HepG2 (cell line): ENCODE data around the gene CALN1. TPM values are rescaled to one million over a fixed set of nuclear protein-coding genes. Genes with fewer than 3 reads are reported as not detected.

Source experiments
- ATAC-seq: fragments of 200-7000 bp; cut with Tn5 transposase; 3 replicates; pipeline ENCODE4 v1.9.1; 2020; ENCODE audit warnings: mild to moderate bottlenecking, moderate library complexity
- BruUV-seq: library from RNA; stranded (reverse); fragments of 400-500 nt; replicated peaks from 2 replicates; lab custom pipeline; 2021; lab: Mats Ljungman, UMichigan
- CTCF ChIA-PET: fragments of 300-600 bp; formaldehyde crosslinking; extraction: SDS; loops from one replicate; lab custom pipeline; 2021; ENCODE audit warnings: low total read pairs, inconsistent platforms, low intra/inter-chr PET ratio; lab: Yijun Ruan, JAX
- POLR2A ChIA-PET: fragments of 350-600 bp; sonication (Branson Sonifier 250); formaldehyde crosslinking; loops from one replicate; lab custom pipeline; 2020; ENCODE audit warnings: antibody characterized with exemption, inconsistent platforms; lab: Yijun Ruan, JAX
- DNase-seq: peaks from one replicate; pipeline ENCODE4 v3.0.0-alpha.2; 2015; ENCODE audit warnings: low spot score
- FAIRE-seq: peaks from 3 replicates; lab custom pipeline; 2011; peaks lifted over from hg19 to GRCh38; lab: Jason Lieb, UNC
- H2AFZ ChIP-seq: one replicate; pipeline ENCODE4 v1.6.1; 2011; ENCODE audit warnings: low read length, inconsistent platforms
- H3K27ac ChIP-seq: fragments of 300-600 bp; 3 replicates; pipeline ENCODE4 v1.8.0; 2011; ENCODE audit warnings: mixed run types, mild to moderate bottlenecking, mixed read lengths, low read length, inconsistent platforms; ENCODE audit not compliant: insufficient read depth; ENCODE audit errors: extremely low read length
- H3K27me3 ChIP-seq, 2 experiments: fragments of 200-600 bp in 1 of 2; 2 replicates in 1 of 2; 3 replicates in 1 of 2; pipeline versions ENCODE4 v1.6.0 to v1.8.0; 2011; ENCODE audit warnings: low read length in 2 of 2, mild to moderate bottlenecking in 2 of 2, moderate library complexity in 2 of 2, inconsistent platforms in 1 of 2; ENCODE audit not compliant: insufficient read depth in 2 of 2, control insufficient read depth in 1 of 2
- H3K36me3 ChIP-seq, 2 experiments: fragments of 200-600 bp in 1 of 2; replicated peaks in 1 of 2; 2 replicates in 1 of 2; 3 replicates in 1 of 2; pipeline versions ENCODE4 v1.5.1 to v1.8.0; 2011; ENCODE audit warnings: low read length in 2 of 2, inconsistent platforms in 1 of 2; ENCODE audit not compliant: insufficient read depth in 2 of 2, control insufficient read depth in 1 of 2
- H3K4me1 ChIP-seq: 2 replicates; pipeline ENCODE4 v1.5.1; 2012; ENCODE audit warnings: low read length, inconsistent platforms; ENCODE audit not compliant: insufficient read depth
- H3K4me2 ChIP-seq: 2 replicates; pipeline ENCODE4 v1.6.0; 2011; ENCODE audit warnings: low read depth, low read length, inconsistent platforms
- H3K4me3 ChIP-seq, 3 experiments: fragments of 200-600 bp in 1 of 3; sonication (generic), shearing (Covaris generic) in 1 of 3; replicated peaks in 1 of 3; 2 replicates each; pipeline ENCODE4 v1.5.1; 2011 to 2016; ENCODE audit warnings: low read length in 3 of 3, inconsistent platforms in 2 of 3, low read depth in 2 of 3, mild to moderate bottlenecking in 2 of 3, control low read depth in 1 of 3, mixed read lengths in 1 of 3; ENCODE audit not compliant: insufficient read depth in 1 of 3
- H3K79me2 ChIP-seq: one replicate; pipeline ENCODE4 v1.6.1; 2011; ENCODE audit warnings: low read length, inconsistent platforms; ENCODE audit not compliant: insufficient read depth
- H3K9ac ChIP-seq: 2 replicates; pipeline ENCODE4 v1.6.0; 2011; ENCODE audit warnings: mild to moderate bottlenecking, low read depth, low read length, inconsistent platforms; ENCODE audit not compliant: insufficient read depth
- H3K9me3 ChIP-seq: 2 replicates; pipeline ENCODE4 v1.5.1; 2012; ENCODE audit warnings: mild to moderate bottlenecking, low read length
- H4K20me1 ChIP-seq: 2 replicates; pipeline ENCODE4 v1.6.0; 2011; ENCODE audit warnings: inconsistent platforms, mild to moderate bottlenecking, low read length, moderate library complexity; ENCODE audit not compliant: insufficient read depth
- FIP1L1 ChIP-seq: fragments of 200-400 bp; formaldehyde crosslinking; IDR thresholded peaks from 2 replicates; pipeline ENCODE4 v1.6.1; 2018; ENCODE audit warnings: low read depth, mild to moderate bottlenecking, low read length, moderate library complexity, borderline replicate concordance; ENCODE audit not compliant: insufficient read depth
- ISL2 ChIP-seq: sonication (generic); formaldehyde crosslinking; IDR thresholded peaks from 2 replicates; pipeline ENCODE4 v1.5.0; 2020; ENCODE audit warnings: missing genetic modification reagents
- NRL ChIP-seq: sonication (generic); formaldehyde crosslinking; IDR thresholded peaks from 2 replicates; pipeline ENCODE4 v1.5.0; 2020; ENCODE audit warnings: missing genetic modification reagents, mild to moderate bottlenecking, moderate library complexity, borderline replicate concordance
- SATB2 ChIP-seq: sonication (generic); formaldehyde crosslinking; IDR thresholded peaks from 2 replicates; pipeline ENCODE4 v1.5.0; 2020; ENCODE audit warnings: missing genetic modification reagents
- SCMH1 ChIP-seq: sonication (generic); formaldehyde crosslinking; IDR thresholded peaks from 2 replicates; pipeline ENCODE4 v1.9.0; 2021; ENCODE audit warnings: missing genetic modification reagents, mild to moderate bottlenecking, borderline replicate concordance
- SIX1 ChIP-seq: sonication (generic); formaldehyde crosslinking; IDR thresholded peaks from 2 replicates; pipeline ENCODE4 v1.4.0; 2020; ENCODE audit warnings: missing genetic modification reagents, borderline replicate concordance
- ZFP41 ChIP-seq: sonication (generic); formaldehyde crosslinking; IDR thresholded peaks from 2 replicates; pipeline ENCODE4 v1.4.0; 2020; ENCODE audit warnings: mild to moderate bottlenecking, missing genetic modification reagents, borderline replicate concordance
- ZNF275 ChIP-seq: sonication (generic); formaldehyde crosslinking; IDR thresholded peaks from 2 replicates; pipeline ENCODE4 v1.8.0; 2022; ENCODE audit warnings: missing genetic modification reagents, mild to moderate bottlenecking, inconsistent platforms, borderline replicate concordance
- ZNF33A ChIP-seq: sonication (generic); formaldehyde crosslinking; IDR thresholded peaks from 2 replicates; pipeline ENCODE4 v1.5.1; 2020; ENCODE audit warnings: missing genetic modification reagents, mild to moderate bottlenecking, moderate library complexity, borderline replicate concordance
- ZNF407 ChIP-seq: sonication (generic); formaldehyde crosslinking; IDR thresholded peaks from one replicate; pipeline ENCODE4 v1.5.1; 2020; ENCODE audit warnings: mild to moderate bottlenecking, missing genetic modification reagents; ENCODE audit errors: not compliant biosample characterization
- ZNF543 ChIP-seq: sonication (generic); formaldehyde crosslinking; IDR thresholded peaks from 2 replicates; pipeline ENCODE4 v1.4.0; 2020; ENCODE audit warnings: mild to moderate bottlenecking, missing genetic modification reagents
- ZNF781 ChIP-seq: sonication (generic); formaldehyde crosslinking; IDR thresholded peaks from 2 replicates; pipeline ENCODE4 v1.5.1; 2020; ENCODE audit warnings: borderline replicate concordance, mild to moderate bottlenecking, missing genetic modification reagents; ENCODE audit errors: not compliant biosample characterization
- WGBS: methylation state at CpG from one replicate; pipeline ENCODE4 v1.1.6; 2017; ENCODE audit warnings: low lambda C conversion rate; 5-methylcytosine and 5-hydroxymethylcytosine counted together
- in situ Hi-C: cut with HindIII; loops from 2 replicates; pipeline ENCODE4 v1.10.0; 2017; ENCODE audit warnings: low pct_unique_long_range_greater_than_20kb; ENCODE audit not compliant: extremely low pct_ligation_motif_present
- intact Hi-C: fragments of 100-400 bp; cut with micrococcal nuclease; formaldehyde crosslinking; loops from one replicate; pipeline ENCODE4 v1.10.0; 2022; ENCODE audit not compliant: unreplicated experiment
- polyA plus RNA-seq, 8 experiments: library from polyadenylated mRNA; depleted of rRNA in 3 of 8; stranded (reverse) in 7 of 8; unstranded in 1 of 8; fragments of >200 nt; fragmentation: Illumina TruSeq in 4 of 8; extraction: Trizol in 4 of 8; gene quantifications; 2 replicates each; pipeline versions ENCODE4 v1.2.1 to v1.2.3, GENCODE V29; 2011 to 2016; ENCODE audit warnings: low read depth in 4 of 8, missing spikeins in 1 of 8, mixed read lengths in 1 of 8; ENCODE audit not compliant: insufficient read depth in 1 of 8
- total RNA-seq, 5 experiments: library from RNA; depleted of rRNA; stranded (reverse); fragments of >200 nt; fragmentation: Illumina TruSeq; extraction: Trizol; gene quantifications; 2 replicates each; pipeline ENCODE4 v1.2.3, GENCODE V29; 2016; ENCODE audit warnings: low read depth in 1 of 5

CALN1 gene
- total and polyA plus RNA-seq, 2 of the 13 experiments (the other 11 are each of a cell fraction or from before 2014, with no cell fraction given): not detected

GRCh38 chr7:72127136-72127535 is 285.0 kb downstream of the CALN1 start:
- BruUV-seq: no TSS peak
- FAIRE-seq (no peak), ATAC-seq (no peak)
- H4K20me1 ChIP-seq: no peaks in the 10 kb centered on the region
- 0% methylated on average over 1 of the region's 1 CpG for WGBS
- no peak for TF ChIP-seq ZNF407 (CRISPR knock-in tag)
- no peak for TF ChIP-seq ZFP41 (CRISPR knock-in tag)
- no peak for TF ChIP-seq ISL2
- TF ChIP-seq NRL (CRISPR knock-in tag): no peak
- no peak for TF ChIP-seq SATB2
- no peak for TF ChIP-seq ZNF275 (CRISPR knock-in tag)
- TF ChIP-seq ZNF33A (CRISPR knock-in tag): no peak
- no peak for TF ChIP-seq FIP1L1
- no peak for TF ChIP-seq SCMH1 (CRISPR knock-in tag)
- TF ChIP-seq ZNF781 (CRISPR knock-in tag): no peak
- no peak for TF ChIP-seq SIX1 (CRISPR knock-in tag)
- TF ChIP-seq ZNF543 (CRISPR knock-in tag): no peak
- TF ChIP-seq, all 625 proteins: peak for 0
- Histone ChIP-seq H3K4me1 (peaks cover 10% of the 10 kb centered on the region), H2AFZ (no peak overlapping the region), H3K9ac (no peak overlapping the region), H3K4me3 (no peak overlapping the region), H3K36me3 (no peaks in the 10 kb centered on the region), H3K79me2 (no peaks in the 10 kb centered on the region), H3K9me3 (no peaks in the 10 kb centered on the region), H3K4me2 (no peak overlapping the region), H3K27me3 (peaks cover 0 to 14% of the 10 kb centered on the region in 2 experiments; a peak in 2 of 5 replicates), H3K27ac (no peak overlapping the region)
- in situ Hi-C loops (no loop called here), intact Hi-C loops (no loop called here)
- POLR2A ChIA-PET: no interaction called here
- DNase-seq: no peak
- CTCF ChIA-PET: no interaction called here
